Tibial artery (tissue), 4 donors: ENCODE data around the gene OSR1.

Experiments used
- DNase-seq, 2 donors: peaks; one replicate each; pipeline ENCODE4 v3.0.0-alpha.2; 2019
- H3K27ac ChIP-seq, 2 donors: fragments of 200-600 bp; sonication (generic) in 1 of 2; 1 replicate in 1 of 2; 2 replicates in 1 of 2; pipeline ENCODE4 v1.5.1; 2018 to 2019; ENCODE audit warnings: mild to moderate bottlenecking in 1 of 2
- H3K27me3 ChIP-seq, 2 donors: fragments of 200-600 bp; sonication (generic) in 1 of 2; one replicate each; pipeline versions ENCODE4 v1.5.1 to v1.6.0; 2016 to 2019
- H3K36me3 ChIP-seq, 3 donors: fragments of 200-600 bp; sonication (generic) in 2 of 3; one replicate each; pipeline ENCODE4 v1.5.1; 2016 to 2019; ENCODE audit warnings: mild to moderate bottlenecking in 2 of 3
- H3K4me1 ChIP-seq, 4 donors: fragments of 200-600 bp; sonication (generic) in 2 of 4; 1 replicate in 3 of 4; 2 replicates in 1 of 4; pipeline ENCODE4 v1.5.1; 2016 to 2019
- H3K4me3 ChIP-seq, 2 donors: fragments of 200-600 bp; sonication (generic) in 1 of 2; 1 replicate in 1 of 2; 2 replicates in 1 of 2; pipeline ENCODE4 v1.5.1; 2018 to 2019; ENCODE audit warnings: mild to moderate bottlenecking in 2 of 2
- H3K9me3 ChIP-seq, 3 donors: fragments of 200-600 bp; sonication (generic) in 1 of 3; one replicate each; pipeline ENCODE4 v1.5.1; 2016 to 2019
- intact Hi-C: fragments of 100-400 bp; cut with DNase I; formaldehyde crosslinking; loops from one replicate; pipeline ENCODE4 v1.15.0; 2023; ENCODE audit warnings: low total_unique reads
- TF ChIP-seq, protein P1 (sequence below), 2 experiments: fragments of 200-600 bp in 1 of 2; fragments of 450-650 bp in 1 of 2; IDR thresholded peaks; one replicate each; pipeline ENCODE4 v1.5.1; 2017 to 2019; ENCODE audit warnings: antibody characterized with exemption in 2 of 2, mild to moderate bottlenecking in 1 of 2, moderate library complexity in 1 of 2

Gene OSR1

GRCh38 chr2:19362094-19362754 lies 3.8 kb upstream of the OSR1 start:
- Histone ChIP-seq H3K9me3 (no peaks in the 10 kb centered on the region), H3K27me3 (no peaks in the 10 kb centered on the region), H3K27ac (peak overlapping the region; percentile 55 to 93), H3K4me1 (peaks cover 0 to 30% (median 14%) of the 10 kb centered on the region in 4 donors), H3K36me3 (no peaks in the 10 kb centered on the region), H3K4me3 (peak overlapping the region; percentile 57 to 60)
- intact Hi-C loops = loop anchor here (5.0 to 10.0 kb wide), 3 partner anchors 440 to 840 kb away; no protein-coding TSS in a partner anchor
- no peak for DNase-seq
- TF ChIP-seq, protein P1, sequence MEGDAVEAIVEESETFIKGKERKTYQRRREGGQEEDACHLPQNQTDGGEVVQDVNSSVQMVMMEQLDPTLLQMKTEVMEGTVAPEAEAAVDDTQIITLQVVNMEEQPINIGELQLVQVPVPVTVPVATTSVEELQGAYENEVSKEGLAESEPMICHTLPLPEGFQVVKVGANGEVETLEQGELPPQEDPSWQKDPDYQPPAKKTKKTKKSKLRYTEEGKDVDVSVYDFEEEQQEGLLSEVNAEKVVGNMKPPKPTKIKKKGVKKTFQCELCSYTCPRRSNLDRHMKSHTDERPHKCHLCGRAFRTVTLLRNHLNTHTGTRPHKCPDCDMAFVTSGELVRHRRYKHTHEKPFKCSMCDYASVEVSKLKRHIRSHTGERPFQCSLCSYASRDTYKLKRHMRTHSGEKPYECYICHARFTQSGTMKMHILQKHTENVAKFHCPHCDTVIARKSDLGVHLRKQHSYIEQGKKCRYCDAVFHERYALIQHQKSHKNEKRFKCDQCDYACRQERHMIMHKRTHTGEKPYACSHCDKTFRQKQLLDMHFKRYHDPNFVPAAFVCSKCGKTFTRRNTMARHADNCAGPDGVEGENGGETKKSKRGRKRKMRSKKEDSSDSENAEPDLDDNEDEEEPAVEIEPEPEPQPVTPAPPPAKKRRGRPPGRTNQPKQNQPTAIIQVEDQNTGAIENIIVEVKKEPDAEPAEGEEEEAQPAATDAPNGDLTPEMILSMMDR (IDR thresholded peaks at IDR 0.05) = no peak

DNA sequence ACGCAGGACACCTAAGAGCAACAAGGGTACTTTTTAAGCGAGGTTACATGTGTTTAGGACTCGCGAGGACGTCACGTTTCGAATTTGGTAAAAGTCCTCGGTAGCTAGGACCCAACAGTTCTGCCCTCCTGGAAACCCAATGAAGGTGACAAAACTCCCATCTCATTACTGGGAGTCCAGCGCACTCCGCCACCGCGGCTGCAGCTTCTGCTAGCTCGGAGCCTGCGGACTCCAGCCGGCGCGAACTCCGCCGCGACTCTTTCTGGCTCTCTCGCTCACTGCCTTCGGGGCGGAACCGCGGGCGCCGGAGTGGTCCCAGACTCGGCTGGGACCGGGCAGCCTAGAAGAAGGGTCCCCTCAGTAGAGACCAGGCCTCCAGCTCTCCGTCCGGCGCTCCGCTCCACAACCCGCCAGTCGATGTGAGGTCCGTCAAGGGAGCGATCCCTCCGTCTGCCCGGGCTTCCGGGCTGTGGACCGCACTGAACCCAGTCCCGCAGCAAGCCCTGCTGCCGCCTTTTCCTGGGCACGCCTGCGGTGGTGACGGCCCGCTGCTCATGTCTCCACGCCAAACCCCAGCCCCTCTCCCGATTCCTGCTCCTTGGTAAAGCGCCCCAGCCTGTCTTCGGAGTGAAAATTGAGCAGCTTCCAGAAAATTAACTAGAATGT lies 3.0 kb upstream of the OSR1 start:
- peak overlapping the region; percentile 57 to 60 for H3K4me3 ChIP-seq
- no peaks in the 10 kb centered on the region for H3K36me3 ChIP-seq
- H3K27ac ChIP-seq = peak overlapping the region; percentile 53 to 93
- H3K27me3 ChIP-seq = no peaks in the 10 kb centered on the region
- peak in 1 of 2 donors; percentile 37 for DNase-seq
- intact Hi-C loops = loop anchor here (5.0 to 10.0 kb wide), 3 partner anchors 441 to 839 kb away; no protein-coding TSS in a partner anchor
- H3K4me1 ChIP-seq = peaks cover 0 to 30% (median 17%) of the 10 kb centered on the region in 4 donors
- H3K9me3 ChIP-seq = no peaks in the 10 kb centered on the region
- TF ChIP-seq, protein P1 (IDR thresholded peaks at IDR 0.05) = no peak

DNA sequence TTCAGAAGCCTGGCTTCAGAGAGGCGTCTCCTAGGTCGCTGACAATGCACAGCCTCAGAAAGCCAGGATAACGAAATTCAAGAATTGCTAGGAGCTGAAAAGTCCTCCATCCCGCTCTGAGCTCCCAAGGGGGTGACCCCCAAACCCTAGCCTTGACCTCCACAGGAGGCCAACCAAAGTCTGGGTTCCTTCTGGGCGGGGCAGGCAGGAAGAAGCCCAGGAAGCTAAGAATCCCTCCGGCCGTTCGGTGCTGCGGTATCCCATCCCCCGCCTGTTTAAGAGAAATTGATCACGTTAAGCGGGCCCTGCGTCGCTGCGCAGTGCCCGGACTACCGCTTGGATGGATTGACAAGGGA lies 2.5 kb upstream of the OSR1 start:
- Histone ChIP-seq H3K27ac (peak overlapping the region; percentile 53 to 93), H3K27me3 (no peaks in the 10 kb centered on the region)

GRCh38 chr2:19360266-19360965 lies 2.0 kb upstream of the OSR1 start:
- DNase-seq = no peak
- intact Hi-C loops = loop anchor here (5.0 to 10.0 kb wide), 3 partner anchors 442 to 838 kb away; no protein-coding TSS in a partner anchor
- TF ChIP-seq, protein P1 (IDR thresholded peaks at IDR 0.05) = no peak
- Histone ChIP-seq H3K4me3 (peak overlapping the region in 1 of 2 donors; percentile 57), H3K9me3 (no peaks in the 10 kb centered on the region), H3K27ac (peak overlapping the region; percentile 93 to 96), H3K36me3 (no peaks in the 10 kb centered on the region), H3K27me3 (no peaks in the 10 kb centered on the region), H3K4me1 (peaks cover 0 to 32% (median 20%) of the 10 kb centered on the region in 4 donors)

More for the DNA sequence above, 2.5 kb upstream of the OSR1 start:
- DNase-seq = no peak
- H3K4me1 ChIP-seq = peaks cover 0 to 30% (median 20%) of the 10 kb centered on the region in 4 donors
- no peaks in the 10 kb centered on the region for H3K36me3 ChIP-seq
- peak overlapping the region; percentile 57 to 60 for H3K4me3 ChIP-seq
- intact Hi-C loops = loop anchor here (5.0 to 10.0 kb wide), 3 partner anchors 441 to 839 kb away; no protein-coding TSS in a partner anchor
- no peaks in the 10 kb centered on the region for H3K9me3 ChIP-seq
- TF ChIP-seq, protein P1 (IDR thresholded peaks at IDR 0.05) = no peak

DNA sequence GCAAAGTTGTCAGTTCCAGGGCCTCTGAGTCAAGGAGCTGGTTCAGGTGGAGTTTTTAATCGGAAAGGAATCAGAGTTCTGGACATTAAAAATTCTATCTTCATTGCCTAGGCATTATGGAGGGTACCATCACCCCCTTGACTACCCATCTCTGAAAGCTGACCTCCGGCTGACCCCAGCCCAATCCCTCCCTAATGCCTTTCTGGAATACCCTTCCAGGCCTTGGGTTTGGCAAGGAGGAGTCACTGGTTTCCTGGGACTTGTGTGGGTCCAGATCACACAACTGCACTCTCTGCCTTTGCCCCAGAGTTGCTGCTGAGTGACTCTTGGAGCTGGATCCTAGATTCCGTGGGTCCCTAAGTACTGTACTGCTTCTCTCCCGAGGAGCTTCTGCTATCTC lies 1.0 kb upstream of the OSR1 start:
- Histone ChIP-seq H3K4me3 (peak overlapping the region in 1 of 2 donors; percentile 82), H3K27me3 (no peaks in the 10 kb centered on the region), H3K9me3 (no peaks in the 10 kb centered on the region), H3K27ac (peak overlapping the region; percentile 93 to 96), H3K4me1 (peaks cover 0 to 40% (median 29%) of the 10 kb centered on the region in 4 donors), H3K36me3 (no peaks in the 10 kb centered on the region)
- no peak for DNase-seq
- TF ChIP-seq, protein P1 (IDR thresholded peaks at IDR 0.05) = no peak
- intact Hi-C loops = loop anchor here (2.0 to 10.0 kb wide), 2 partner anchors 375 to 501 kb away; no protein-coding TSS in a partner anchor
